HS-5 (cell line): ENCODE results near the gene PPID.
"Not testable (repeated sequence)": the region's sequence is repeated elsewhere in the genome, so short reads cannot be mapped to it uniquely, and the experiment has no call there.

Source experiments
- DNase-seq: peaks from one replicate; pipeline ENCODE4 v3.0.0-alpha.2; 2012; ENCODE audit warnings: low read depth

Gene PPID

GRCh38 chr4:158666892-158667291 lies 56.3 kb downstream of the PPID start:
- DNase-seq: no peak

DNA sequence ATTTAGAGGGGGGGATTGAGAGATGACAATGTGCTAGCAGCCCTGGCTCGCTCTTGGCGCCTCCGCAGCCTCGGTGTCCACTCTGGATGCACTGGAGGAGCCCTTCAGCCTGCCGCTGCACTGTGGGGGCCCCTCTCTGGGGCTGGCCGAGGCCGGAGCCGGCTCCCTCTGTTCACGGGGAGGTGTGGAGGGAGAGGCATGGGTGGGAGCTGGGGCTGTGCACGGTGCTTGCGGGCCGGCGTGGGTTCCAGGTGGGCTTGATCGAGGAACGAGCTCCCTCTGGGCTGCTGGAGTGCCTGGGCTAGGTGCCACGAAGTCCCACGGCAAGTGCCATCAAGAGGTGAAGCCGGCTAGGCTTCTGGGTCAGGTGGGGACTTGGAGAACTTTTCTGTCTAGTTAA lies 58.4 kb downstream of the PPID start:
- no peak for DNase-seq

- not testable (repeated sequence) for DNase-seq
Observed at GRCh38 chr4:158663707-158664625, 59.2 kb downstream of the PPID start.

- DNase-seq: not testable (repeated sequence)
Observed at GRCh38 chr4:158663255-158663654, 59.9 kb downstream of the PPID start.
